Forelimb muscle (tissue), 1 donor: ENCODE data around the gene MYO1B. TPM values are rescaled to one million over a fixed set of nuclear protein-coding genes. Genes with fewer than 3 reads are reported as not detected.
A peak's percentile ranks its signal among the peaks of the same experiment; 100 is the strongest.

Source experiments
- DNase-seq: peaks from one replicate; pipeline ENCODE4 v3.0.0-alpha.2; 2013; ENCODE audit warnings: low read depth
- polyA plus RNA-seq: library from polyadenylated mRNA; unstranded; fragments of 120-200 nt; gene quantifications from one replicate; pipeline ENCODE4 v1.2.1, GENCODE V29; 2013; ENCODE audit not compliant: insufficient read length

Gene MYO1B
- polyA plus RNA-seq, 1 donor, result 67.5 TPM

DNA sequence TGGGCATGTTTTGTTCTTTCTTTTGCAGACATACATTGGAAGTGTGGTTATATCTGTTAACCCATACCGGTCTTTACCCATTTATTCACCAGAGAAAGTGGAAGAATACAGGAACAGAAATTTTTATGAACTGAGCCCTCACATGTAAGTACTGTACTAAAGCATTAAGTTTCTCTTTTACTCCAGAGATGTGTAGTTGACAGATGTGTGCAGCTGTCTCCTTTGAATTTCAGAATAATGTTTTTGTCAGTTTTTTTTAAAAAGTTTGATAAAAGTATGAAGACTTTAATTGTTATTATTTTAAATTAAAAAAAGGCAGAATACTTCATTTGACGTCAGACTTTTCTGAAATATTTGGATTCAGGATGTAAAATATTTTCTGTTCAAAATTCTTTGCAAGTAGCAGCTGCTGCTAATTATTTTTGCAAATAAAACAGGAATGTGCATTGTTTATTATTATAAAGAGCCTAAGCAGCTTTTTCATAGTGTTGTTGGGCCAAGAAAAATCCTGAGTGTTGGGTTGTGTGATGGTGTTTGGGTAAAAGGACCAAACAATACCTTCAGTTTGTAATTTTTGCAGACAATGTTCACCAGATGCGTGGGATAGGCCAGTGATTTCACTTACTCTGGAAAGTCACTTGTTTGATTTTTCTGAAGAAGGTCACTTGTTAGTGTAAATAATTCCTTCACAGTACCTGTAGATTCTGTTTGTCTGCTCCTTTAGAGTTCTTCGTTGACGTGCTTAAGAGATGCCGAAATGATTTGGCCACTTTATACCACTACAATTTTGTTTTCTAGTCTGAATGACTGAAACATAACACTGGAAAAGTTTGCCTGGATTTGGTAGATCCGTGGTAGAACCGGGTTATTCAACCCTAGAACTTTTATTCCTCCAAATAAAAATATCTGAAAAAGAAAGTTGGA, 51.1 kb downstream of the MYO1B start:
- no peak for DNase-seq

DNA sequence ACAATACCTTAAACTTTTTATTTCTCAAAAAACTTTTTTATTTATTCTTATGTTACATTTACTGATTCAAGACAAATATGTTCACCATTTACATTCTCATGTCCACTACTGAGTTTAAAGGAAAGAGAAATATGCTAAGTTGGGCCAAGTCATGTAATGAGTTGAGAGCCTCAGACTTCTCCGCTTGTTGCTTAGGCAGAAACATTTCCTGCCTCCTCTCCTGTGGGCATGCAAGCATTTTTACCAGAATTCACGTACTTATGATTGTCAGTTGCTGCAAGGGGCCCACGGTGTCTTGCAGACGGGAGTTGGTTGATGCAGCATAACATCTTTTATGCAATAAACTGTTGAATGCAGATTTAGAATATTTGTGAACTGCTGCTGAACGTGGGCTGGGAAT, 51.8 kb downstream of the MYO1B start:
- no peak for DNase-seq

DNA sequence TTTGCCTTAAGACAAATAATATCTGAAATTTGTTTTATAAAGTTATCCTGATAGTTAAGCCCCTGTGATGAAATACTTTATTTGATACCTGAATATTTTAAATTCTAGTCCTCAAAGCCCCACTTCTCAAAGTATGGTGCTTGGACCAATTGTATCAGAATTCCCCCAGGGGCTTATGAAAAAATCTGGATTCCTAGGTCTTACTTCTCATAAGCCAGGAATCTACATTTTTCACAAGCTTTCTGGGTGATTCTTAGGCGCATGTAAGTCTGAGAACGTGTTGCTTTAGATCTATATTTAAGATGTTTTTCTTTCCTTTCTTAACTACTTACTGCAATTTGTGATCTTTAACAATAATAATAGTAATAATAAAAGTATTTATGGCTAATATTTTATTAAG, 53.1 kb downstream of the MYO1B start:
- no peak for DNase-seq

GRCh38 chr2:191299010-191299409, 53.8 kb downstream of the MYO1B start:
- no peak for DNase-seq

DNA sequence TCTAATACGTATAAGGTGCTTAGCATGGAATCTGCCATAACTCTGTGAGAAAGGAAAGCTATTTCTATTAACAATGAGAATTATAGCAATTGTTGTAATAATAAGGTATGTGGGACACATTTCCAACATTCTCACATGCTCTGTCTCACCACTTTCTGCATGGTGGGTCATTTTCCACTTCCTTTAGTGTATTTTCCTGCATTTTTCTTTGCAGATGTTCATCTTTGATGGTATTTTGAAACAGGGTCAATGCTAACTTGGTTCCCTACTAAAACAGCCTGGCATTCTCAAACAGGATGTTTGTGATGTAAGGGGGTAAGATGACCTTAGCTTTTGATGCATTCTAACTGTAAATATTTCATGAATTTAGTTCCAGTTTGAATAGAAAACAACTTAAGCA, 54.7 kb downstream of the MYO1B start:
- no peak for DNase-seq

GRCh38 chr2:191301971-191302370, 56.8 kb downstream of the MYO1B start:
- DNase-seq, result no peak

DNA sequence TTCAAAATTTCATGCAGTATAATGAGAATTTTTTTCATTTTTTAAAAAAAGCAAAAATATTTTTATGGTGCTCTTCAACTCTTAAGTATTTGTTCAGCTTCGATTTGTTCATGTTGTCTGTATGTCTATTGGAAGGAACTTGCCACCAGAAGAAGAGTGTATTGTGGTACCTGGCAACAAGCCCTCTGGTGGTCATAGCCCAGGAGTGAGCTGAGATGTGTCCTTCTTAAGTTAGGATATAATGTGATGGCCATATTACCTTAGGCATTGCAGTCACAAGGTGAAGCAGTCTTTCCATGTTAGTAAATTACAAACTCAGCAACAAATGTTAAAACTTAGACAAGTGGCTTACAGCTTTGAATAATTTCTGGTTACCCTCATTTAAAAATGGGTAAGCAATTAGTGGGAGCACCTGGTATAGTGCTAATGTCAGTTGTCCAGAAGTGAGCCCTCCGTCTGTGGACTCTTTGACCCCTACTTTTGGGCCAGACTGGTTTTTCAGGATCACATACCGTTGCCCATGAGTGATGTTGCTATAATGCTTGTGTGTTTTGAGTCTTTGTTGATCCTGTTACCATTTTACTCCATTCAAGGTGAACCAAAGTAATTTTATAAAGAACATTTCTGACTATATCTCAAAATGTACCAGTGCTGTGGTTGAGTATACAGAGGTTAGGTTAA, 57.4 kb downstream of the MYO1B start:
- DNase-seq, result no peak

GRCh38 chr2:191303140-191304005, 58.2 kb downstream of the MYO1B start:
- DNase-seq, result no peak

DNA sequence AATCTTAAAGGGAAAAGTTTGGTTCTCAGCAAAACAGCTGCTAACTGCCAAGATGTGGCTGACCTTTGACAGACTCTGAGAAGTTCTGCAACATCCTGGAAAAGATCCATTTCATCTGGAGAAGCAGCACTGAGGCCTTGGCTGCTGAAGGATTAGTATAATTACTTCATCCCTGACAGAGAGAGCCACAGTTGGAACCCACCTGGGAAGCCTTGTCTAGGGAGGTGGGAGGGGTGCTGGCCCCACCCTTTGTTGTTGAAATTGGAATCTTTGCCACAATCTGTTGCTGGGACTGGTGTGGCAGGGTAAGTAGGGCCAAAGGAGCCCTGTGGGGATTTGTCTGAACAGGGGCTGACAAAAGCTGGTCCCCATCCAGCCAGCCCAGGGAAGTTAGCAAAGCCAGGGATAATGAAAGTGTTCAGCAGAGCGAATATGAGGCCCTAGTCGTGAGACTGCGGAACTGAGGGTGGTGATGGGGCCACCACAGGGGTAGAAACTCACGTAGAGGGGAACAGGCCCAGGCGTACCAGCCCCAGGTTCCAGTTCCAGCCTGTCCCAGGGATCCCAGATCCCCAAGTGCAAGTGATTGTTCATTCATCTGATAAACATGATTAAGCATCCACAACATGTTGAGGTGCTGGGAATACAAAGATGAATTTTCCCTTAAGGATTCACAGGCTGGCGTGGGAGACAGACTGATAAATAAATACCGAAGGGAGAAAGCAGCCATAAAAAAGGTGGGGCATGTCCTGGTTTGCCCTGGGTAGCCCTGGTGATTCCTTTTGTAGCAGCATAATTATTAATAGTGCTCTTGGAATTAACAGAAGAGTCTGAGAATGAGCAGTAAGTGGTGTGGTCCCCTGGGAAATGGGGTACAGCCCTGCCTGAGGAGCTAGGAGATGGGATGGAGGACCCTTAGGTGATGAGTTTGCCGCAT, 60.0 kb downstream of the MYO1B start:
- peak; percentile 88 for DNase-seq

DNA sequence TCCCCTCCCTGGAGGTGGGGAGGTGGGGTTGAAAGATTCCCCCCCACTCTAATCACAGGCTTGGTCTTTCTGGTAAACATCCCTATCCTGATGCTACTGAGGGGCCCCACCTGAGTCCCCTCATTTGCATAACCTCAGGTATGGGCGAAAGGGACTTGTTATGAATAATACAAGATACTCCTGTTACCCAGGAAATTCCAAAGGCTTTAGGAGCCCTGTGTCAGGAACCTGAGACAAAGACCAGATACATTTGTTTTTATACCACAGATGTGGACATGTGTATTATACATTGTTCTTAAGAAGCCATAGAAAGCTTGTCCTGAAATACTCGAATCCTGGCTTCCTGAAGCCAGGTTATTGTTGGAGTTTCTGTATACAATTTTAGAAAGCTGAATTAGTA, 62.8 kb downstream of the MYO1B start:
- no peak for DNase-seq

- DNase-seq, result no peak
These were observed 66.0 kb downstream of the MYO1B start for GRCh38 chr2:191311156-191311555.

DNA sequence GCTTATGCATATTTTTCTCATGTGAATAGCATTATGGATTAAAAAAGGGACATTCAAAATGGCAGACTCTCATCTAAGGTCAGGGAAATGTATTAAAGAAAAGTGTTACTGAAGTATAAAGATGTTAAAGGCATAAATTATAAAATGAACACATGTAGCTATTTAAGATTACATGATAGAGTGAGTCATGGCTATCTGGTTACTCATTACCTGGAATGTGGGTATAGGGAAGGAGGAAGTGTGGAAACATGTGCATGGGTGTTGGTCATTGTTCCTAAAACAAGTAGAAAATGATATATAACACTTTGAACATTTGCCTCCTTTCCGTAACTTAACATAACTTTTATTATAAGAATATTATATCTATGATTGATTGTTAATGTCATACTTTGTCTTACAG, 66.4 kb downstream of the MYO1B start:
- DNase-seq, result no peak

GRCh38 chr2:191312163-191312562, 67.0 kb downstream of the MYO1B start:
- DNase-seq, result no peak

DNA sequence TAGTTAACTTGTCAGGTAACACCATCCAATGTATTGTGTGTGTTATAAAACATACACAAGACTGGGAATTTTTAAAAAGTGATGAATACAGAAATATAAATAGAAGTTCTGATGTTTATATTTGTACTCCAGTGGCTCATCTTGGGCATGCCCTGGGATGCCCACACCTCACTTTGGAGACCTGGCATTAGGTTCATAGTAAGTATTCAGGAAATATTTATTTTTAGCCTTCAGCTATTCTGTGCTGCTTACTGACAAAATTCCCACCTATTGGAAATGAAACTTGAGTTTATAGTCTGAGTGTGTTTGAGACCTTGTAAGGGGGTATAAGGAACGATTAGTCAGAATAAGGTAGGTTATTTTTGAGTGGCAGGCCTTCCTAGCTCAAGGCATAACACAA, 67.5 kb downstream of the MYO1B start:
- DNase-seq, result no peak

DNA sequence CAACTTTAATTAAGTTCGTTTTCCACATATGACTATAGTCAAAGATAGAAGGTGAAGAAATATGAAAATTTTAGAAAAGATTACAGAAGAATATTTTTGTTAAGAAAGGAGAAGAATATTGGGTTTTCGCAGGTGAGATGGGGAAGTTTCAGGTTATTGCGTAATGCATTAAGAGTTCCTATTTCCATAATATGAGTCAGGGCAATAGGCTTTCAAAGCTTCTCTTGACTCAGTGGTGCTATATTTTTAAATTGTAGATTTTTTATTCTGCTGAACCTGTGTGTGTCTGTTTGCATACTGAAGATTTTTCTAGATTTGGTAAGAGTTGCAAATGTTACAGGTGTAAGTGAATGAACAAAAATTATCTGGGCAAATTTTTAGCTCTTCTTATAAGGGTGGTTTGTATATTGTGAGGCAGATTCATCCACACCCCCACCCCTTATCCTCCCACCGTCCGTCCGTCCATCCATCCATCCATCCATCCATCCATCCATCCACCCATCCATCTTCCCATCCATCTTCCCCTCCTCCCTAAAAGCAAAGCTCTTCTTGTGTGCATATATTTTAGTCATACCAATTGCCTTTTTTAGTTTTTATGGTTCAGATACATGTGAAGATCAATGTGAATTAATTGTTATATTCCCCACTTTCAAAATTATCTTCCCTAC, 69.6 kb downstream of the MYO1B start:
- DNase-seq, result no peak

DNA sequence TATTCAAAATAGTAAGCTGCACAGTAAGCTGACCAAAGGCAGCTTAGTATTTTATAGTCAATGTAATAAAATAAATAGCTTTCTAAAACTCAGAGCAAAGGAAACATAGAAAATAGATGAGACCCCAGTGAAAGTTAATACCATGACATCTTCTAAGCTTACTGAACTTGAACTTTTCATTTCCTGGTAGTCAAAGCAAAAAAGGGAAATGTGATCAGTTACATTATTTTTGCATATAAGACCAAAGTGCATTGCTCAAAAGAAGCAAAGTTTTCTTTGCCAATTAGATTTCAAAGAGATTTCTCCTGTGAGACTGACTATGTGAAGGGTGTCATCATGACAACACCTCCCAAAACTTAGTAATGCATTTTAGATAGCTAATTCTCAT, 70.2 kb downstream of the MYO1B start:
- DNase-seq, result no peak

GRCh38 chr2:191316246-191316994, 71.2 kb downstream of the MYO1B start:
- no peak for DNase-seq

GRCh38 chr2:191318037-191318728, 73.0 kb downstream of the MYO1B start:
- DNase-seq, result peak; percentile 49

GRCh38 chr2:191318729-191319078, 73.5 kb downstream of the MYO1B start:
- peak; percentile 32 for DNase-seq
